IPS-NIHi7 (cell line): ENCODE measurements around the gene TMEM170B.

Experiments
- DNase-seq: peaks from one replicate; pipeline ENCODE4 v3.0.0; 2012; ENCODE audit warnings: mixed read lengths; ENCODE audit errors: extremely low spot score

TMEM170B gene

DNA sequence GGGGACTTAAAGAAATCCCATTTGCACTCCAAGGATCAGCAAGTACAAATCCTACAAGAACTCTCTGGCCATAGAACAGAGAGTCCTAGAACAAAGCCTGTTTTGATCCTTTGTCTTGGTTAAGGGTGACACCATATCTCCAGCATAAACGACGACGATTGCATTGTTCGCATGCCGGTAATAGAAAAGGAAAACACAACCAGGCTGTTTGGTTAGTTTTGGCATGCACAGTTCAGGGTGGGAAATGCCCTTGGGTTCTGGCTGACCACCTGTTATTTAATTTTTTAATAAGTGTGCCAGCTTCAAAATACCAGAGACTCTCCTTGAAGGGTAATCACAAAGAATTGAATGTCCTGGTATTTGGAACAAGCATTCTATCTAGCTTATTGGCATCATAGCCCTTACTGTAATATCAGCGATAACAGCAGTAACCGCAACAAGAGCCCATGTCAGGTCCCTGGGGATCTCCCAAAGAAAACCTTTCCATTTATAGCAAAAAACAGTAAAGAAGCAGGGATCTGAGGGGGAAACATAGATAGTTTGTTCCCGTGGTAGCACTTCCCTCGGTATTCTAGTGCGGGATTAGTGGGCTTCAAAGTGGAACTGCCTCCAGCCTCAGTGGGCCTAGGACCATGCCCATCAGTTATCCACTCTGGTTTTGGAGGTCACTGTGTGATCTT lies 77.1 kb downstream of the TMEM170B start:
- DNase-seq: no peak

DNA sequence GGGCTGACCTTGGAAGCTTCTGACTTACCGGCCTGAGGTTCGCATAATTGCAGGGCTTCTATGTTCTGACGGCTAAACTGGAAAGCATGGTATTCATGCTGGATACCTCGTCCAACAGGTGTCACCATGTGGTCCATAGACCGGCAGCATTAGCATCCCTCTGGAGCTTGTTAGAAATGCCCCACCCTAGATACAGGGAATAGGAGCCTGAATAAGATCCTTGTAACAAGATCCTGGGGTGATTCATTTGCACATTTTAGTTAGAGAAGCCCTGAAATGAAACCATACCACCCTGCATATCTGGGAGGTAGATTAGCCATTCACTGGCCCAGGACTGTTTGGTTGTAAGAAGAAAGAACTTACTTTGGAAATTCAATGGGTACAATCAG lies 77.7 kb downstream of the TMEM170B start:
- DNase-seq: no peak

DNA sequence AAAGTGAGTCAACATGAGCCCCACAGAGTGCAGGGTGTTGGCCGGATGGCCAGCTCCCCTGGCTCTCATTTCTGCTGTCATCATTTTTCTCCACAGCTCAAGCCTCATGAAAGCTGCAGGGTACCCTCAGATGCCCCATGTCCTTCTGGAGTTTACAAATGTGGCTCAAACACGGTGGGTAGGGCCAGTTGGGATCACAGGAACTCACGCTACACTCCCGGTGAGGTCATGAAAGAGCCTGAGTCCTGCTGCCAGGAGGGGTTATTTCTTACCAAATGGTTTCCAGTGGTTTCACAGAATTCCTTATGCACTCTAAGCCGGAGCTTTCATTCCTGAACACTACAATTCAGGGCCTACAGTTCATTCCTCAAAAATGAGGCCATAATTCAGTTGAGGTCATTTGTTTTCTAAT lies 78.7 kb downstream of the TMEM170B start:
- DNase-seq: no peak

DNA sequence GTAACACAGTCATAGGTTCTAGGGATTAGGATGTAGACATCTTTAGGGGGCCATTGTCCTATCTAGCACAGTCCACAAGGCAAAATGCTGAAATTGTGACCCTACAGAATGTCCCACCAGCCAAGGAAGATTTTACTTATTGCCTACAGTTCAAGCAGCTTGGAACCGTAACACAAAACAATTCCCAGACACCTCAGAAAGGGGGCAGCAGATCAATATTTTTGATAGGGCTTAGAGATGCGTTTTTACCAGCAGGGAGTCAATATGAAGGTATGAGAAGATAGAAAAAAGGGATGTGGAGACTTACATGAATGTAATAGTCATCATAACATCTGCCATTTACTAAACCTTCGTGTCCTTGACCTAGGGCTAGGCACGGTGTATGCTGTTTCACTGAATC lies 81.0 kb downstream of the TMEM170B start:
- DNase-seq: no peak

DNA sequence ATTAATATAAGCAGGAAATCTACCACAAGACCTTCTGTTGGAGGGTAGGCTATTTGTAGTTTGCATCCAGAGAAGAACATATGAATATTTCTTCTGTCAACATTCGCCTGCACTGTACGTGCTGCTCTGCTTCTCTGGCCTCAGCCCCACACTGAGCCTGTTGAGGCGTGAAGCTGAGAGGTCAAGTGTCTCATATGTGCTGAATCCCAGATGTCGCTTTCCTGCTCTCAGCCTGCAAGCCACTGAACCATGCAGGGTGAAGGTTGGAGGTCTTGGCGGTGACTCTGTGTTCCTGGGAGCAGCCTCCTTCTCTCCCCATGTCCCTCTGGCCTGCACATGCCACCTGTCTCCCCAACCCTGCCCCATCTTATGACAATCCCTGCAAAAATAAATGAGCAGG lies 83.6 kb downstream of the TMEM170B start:
- no peak for DNase-seq

DNA sequence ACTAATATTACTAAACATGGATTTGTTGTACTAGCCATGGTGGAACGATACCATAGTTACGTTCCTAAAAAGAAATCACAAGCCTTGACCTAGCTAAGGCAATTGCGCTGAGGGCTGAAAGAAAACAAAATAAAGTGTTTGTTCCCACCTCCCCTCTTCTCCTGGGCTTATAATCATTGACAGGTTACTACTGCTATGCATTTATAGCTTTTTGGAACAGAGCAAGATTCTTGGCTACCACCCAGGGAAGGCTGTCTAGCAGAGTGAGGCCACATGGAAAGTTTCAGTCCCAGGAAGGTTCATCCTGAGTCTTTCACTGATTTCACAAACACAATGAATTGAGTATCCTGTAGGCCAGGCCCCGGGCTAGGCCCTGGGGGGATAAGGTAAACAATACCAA lies 84.6 kb downstream of the TMEM170B start:
- no peak for DNase-seq

DNA sequence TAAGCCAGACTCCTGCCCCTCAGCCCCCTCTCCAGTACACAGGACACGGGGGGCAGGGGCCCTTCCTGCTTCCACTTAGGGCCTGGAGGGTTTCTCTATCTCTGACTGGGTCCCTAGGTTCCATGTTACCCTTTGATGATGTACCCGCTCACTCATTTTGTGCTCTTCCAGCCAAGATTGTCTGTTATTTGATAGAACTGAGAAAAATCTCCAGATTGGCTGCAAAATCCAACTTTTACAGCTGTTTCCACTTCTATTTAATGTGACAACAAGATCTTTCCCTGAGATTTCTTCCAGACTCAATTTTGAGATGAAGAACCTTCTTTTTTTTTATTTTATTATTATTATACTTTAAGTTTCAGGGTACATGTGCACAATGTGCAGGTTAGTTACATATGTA lies 85.7 kb downstream of the TMEM170B start:
- DNase-seq: no peak

DNA sequence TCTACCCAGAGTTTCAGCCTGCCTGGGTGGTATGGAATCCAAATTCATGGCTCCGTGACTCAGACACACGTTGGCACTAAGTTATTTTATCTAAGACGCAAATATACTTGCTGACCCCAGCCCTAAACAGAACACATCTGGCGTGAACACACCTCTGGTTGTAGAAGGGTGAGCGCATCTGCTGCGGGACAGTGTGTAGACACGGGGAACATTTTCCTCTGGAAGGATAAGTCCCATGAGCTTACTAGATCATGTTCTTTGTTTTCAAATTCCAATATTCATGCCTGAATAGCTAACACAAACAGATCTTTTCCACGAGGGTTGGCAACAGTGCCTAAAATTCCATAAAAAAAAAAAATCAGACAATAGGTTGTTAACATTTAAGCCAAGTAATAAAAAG lies 87.8 kb downstream of the TMEM170B start:
- DNase-seq: no peak

DNA sequence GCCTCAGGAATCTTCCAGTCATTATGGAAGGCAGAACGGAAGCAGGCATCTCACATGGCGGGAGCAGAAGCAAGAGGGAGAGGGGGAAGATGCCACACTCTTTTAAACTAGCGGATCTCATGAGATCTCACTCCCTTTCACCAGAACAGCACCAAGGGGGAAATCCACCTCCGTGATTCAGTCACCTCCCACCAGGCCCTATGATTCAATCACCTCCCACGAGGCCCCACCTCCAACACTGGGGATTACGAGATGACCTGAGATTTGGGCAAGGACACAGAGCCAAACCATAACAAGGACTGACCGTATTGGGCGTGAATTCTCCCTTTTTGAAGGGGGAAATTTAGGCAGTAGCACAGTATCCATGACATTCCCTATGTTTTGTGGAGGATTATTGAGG lies 88.8 kb downstream of the TMEM170B start:
- DNase-seq: no peak

DNA sequence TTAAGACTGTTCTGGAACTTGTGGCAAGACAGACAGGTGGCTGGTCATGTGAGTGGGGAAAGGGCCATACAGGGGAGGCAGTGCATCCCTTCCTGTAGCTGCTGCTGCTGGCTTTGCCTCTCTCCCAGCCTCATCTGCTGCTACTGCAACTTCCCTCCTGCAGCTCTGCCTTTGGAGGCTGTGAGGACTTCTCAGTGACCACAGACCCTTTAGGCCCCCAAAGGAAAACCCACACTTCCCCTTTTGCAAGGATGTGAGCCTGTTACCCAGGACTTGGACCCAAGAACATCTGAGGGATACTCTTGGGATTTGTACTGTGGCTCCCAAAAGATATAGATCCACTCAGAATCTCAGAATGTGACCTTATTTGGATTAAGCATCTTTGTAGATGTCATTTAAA lies 91.0 kb downstream of the TMEM170B start:
- DNase-seq: no peak

DNA sequence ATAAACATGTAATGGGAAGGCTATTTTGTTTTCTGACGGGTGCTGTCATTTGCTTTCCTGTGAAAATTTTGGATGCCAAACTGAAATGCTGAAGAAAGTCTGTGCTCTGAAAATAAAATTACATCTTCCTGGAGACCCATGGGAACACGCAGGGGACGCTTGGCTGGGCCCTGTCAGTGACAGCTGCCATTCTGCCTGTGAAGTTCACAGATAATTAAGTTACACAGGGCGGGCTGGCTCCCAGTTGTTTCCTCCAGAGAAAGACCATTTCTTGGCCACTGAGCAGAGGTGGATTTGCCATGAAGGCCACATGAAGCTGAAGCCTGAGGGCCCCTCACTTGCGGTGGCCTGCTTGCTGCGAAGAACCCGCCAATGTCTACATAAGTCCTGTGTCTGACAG lies 93.5 kb downstream of the TMEM170B start:
- no peak for DNase-seq

DNA sequence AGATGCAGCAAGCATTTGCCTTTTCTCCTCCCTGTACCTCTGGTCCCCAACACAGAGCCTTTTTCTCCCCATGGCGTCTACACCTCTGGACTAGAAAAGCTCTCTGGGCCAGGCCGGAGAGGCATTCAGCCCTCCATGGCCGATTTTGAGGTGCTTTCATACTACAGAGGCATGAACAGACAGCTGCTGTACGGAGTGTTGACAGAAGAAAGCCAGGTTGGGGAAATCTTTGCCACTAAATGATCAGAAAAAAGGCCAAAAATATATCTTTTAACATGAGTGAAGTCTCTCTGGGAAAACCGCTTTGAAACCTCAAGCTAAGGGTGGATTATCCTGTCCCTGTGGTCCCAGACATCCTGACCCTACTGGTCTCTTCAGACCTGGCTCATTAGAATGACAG lies 94.0 kb downstream of the TMEM170B start:
- no peak for DNase-seq

DNA sequence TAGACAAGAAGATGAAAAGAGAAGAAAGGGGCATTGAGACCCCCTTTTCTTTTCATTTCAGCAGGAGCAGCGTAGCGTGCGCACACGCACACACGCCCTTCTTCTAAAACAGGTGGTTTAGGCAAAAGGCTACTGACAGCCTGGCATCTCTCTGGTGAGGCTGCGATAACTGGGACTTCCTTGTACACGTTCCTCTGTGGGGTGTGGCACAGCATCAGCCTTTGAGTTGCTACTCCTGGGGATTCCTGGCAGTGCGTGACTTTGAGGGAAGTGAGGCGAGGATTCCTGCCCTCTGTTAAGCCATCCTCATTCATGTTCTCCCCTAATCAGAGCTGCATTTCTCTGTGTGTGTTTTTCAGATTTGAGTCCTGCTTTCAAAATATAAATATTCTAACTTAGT lies 94.7 kb downstream of the TMEM170B start:
- DNase-seq: no peak

DNA sequence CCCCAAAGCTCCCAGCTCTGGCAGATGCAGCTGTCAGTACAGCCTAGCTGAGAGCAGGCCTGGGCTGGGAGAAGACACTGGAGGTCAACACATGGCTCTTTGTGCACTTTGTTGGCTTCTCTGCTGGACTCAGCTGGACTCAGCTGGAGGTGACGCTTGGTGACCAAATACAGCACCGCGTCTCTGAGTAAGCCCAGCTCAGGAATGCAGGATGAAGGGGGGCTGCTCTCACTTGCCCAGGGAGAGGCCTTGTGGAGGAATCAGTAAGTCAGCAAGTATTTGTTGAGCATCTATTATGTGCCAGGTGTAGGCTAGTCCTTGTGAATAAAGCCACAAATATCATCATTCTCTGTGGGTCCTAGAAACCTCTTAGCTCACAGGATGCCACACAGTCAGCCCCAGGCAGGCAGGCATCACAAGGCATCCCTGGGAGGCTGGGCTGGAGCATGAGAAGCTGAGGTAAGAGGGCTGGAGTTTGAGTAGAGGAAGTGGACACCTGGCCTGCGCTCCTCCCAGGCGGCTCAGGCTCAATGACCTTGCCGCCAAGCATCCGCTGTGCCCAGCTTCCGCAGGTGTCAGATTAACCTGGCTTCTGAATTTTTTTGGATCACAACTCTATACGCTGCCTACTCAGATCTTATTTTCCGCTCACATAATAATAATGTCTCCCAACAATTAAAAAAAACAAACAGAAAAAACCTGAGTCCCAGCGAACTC lies 95.4 kb downstream of the TMEM170B start:
- no peak for DNase-seq
